ENCODE measurements around the gene DENR. TPM values are rescaled to one million over a fixed set of nuclear protein-coding genes. Genes with fewer than 3 reads are reported as not detected.
"Not testable (repeated sequence)": the region's sequence is repeated elsewhere in the genome, so short reads cannot be mapped to it uniquely, and the experiment has no call there.

Gene DENR
- total RNA-seq, 6 donors from 2014 or later: 8.8 to 30.3 (median 23.6) TPM

DNA sequence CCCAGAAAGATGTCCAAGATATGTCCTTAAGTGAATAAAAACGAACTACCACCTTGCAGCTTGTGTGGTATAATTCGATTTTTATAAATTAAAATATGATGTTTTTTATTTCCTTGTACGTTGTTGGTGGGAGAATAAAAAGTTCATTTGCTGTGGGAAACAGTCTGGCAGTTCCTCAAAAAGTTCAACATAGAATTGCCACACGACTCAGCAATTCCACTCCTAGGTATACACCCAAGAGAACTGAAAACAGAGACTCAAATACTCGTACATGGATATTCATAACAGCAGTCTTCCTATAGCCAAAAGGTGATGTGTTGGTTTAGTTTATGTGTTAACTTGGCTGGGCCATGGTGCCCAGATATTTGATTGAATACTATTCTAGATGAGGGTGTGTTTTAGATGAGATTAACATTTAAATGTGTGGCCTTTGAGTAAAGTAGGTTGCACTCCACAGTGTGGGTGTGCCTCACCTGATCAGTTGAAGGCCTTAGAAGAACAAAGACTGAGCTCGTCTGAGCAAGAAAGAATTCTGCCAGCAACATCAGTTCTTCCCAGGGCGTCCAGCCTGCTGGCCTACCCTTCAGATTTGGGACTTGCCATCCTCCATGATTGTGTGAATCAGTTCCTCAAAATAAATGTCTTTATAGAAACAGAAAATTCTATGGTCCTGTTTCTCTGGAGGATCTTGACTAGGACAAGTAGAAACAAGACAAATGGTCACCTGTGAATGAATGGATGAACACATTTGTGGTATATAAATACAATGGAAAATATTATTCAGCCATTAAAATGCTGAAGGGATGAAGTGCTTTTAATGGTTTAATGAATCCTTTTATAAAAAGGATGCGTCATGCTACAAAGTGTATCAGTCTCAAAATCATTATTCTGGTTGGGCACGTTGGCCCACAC, 5.1 kb upstream of the DENR start:
- Histone ChIP-seq H3K4me1 (peaks cover 6 to 17% (median 12%) of the 10 kb centered on the region in 4 donors), H3K9me3 (no peaks in the 10 kb centered on the region), H3K36me3 (no peaks in the 10 kb centered on the region), H3K27me3 (no peaks in the 10 kb centered on the region), H3K4me3 (no peak overlapping the region), H3K27ac (no peak overlapping the region)
- TF ChIP-seq, protein P1, sequence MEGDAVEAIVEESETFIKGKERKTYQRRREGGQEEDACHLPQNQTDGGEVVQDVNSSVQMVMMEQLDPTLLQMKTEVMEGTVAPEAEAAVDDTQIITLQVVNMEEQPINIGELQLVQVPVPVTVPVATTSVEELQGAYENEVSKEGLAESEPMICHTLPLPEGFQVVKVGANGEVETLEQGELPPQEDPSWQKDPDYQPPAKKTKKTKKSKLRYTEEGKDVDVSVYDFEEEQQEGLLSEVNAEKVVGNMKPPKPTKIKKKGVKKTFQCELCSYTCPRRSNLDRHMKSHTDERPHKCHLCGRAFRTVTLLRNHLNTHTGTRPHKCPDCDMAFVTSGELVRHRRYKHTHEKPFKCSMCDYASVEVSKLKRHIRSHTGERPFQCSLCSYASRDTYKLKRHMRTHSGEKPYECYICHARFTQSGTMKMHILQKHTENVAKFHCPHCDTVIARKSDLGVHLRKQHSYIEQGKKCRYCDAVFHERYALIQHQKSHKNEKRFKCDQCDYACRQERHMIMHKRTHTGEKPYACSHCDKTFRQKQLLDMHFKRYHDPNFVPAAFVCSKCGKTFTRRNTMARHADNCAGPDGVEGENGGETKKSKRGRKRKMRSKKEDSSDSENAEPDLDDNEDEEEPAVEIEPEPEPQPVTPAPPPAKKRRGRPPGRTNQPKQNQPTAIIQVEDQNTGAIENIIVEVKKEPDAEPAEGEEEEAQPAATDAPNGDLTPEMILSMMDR (IDR thresholded peaks at IDR 0.05): no peak
- TF ChIP-seq EP300 (IDR thresholded peaks at IDR 0.05): no peak
- no peak for TF ChIP-seq POLR2AphosphoS5 (IDR thresholded peaks at IDR 0.05)
- TF ChIP-seq POLR2A (IDR thresholded peaks at IDR 0.05): no peak
- no peak for DNase-seq
- ATAC-seq (ENCODE audit: low FRiP score in 2 of 2): no peak
- WGBS, 2 donors: 77% methylated on average over 9 of the region's 9 CpGs

DNA sequence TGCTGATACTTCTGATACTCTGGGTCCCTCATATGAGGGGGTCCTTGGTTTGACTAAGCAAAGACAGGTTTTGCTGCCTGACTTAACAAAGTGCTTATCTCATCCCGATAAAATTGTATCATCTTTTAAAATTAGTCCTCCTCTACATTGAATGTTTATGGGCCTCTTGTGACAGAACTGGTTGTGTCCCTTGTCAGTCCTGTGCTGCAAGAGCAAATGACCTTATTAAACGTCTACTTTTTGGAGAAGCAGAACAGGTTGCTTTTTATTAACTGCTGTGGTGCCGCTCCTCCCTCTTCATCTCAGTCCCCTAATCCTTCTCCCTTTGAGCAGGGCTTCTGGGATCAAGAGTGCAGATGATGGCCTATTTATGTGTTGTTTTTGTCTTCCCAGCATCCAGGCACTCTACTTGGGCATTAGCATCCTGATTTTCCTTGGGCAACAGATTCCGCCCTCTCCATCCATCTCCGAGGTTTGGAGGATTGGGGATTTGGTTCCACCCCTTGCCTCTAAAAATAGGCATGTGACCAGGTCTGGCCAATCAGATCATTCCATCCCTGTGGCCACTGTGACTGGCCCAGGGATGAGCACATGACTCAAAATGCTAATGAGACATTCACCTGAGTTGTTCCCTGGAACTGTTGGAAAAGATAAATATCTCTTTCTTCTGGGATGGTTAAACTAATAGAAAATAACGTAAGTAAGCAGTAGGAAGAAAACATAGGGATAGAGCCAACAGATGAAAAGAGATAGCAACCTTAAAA, 2.9 kb upstream of the DENR start:
- peaks cover 0 to 8% (median 0%) of the 10 kb centered on the region in 4 donors for H3K36me3 ChIP-seq
- H3K4me1 ChIP-seq: peaks cover 16 to 28% (median 23%) of the 10 kb centered on the region in 4 donors
- no peaks in the 10 kb centered on the region for H3K9me3 ChIP-seq
- 75 to 76% methylated on average over 6 of the region's 6 CpGs for WGBS, 2 donors
- H3K4me3 ChIP-seq: no peak overlapping the region
- H3K27ac ChIP-seq: no peak overlapping the region
- ATAC-seq (ENCODE audit: low FRiP score in 2 of 2) (no peak), DNase-seq (no peak)
- TF ChIP-seq, protein P1 (IDR thresholded peaks at IDR 0.05): no peak
- TF ChIP-seq EP300 (IDR thresholded peaks at IDR 0.05) (no peak), POLR2AphosphoS5 (IDR thresholded peaks at IDR 0.05) (no peak)
- H3K27me3 ChIP-seq: no peaks in the 10 kb centered on the region

DNA sequence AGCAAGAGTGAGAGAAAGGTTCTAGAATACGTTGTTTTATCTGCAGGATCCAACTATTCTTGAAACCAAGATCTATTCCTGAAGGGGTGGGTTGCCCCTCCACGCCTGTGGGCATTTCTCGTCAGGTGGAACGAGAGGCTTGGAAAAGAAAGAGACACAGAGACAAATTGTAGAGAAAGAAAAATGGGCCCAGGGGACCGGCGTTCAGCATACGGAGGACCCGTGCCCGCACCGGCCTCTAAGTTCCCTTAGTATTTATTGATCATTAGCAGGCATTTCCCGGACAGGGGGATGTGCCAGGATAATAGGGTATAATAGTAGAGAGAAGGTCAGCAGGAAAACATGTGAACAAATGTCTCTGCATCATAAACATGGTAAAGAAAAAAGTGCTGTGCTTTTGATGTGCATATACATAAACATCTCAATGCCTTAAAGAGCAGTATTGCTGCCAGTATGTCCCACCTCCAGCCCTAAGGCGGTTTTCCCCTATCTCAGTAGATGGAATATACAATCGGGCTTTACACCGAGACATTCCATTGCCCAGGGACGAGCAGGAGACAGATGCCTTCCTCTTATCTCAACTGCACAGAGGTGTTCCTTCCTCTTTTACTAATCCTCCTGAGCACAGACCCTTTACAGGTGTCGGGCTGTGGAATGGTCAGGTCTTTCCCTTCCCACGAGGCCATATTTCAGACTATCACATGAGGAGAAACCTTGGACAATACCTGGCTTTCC, 1.7 kb upstream of the DENR start:
- DNase-seq; H3K9me3 ChIP-seq; H3K4me3 ChIP-seq; ATAC-seq (ENCODE audit: low FRiP score in 2 of 2); H3K27me3 ChIP-seq: not testable (repeated sequence)
- H3K36me3 ChIP-seq: peaks cover 0 to 20% (median 4%) of the 10 kb centered on the region in 4 donors
- peaks cover 16 to 28% (median 23%) of the 10 kb centered on the region in 4 donors for H3K4me1 ChIP-seq
- WGBS, 2 donors: 60 to 72% methylated on average over 17 of the region's 17 CpGs
- H3K27ac ChIP-seq: peak overlapping the region in 2 of 4 donors; percentile 88 to 92

DNA sequence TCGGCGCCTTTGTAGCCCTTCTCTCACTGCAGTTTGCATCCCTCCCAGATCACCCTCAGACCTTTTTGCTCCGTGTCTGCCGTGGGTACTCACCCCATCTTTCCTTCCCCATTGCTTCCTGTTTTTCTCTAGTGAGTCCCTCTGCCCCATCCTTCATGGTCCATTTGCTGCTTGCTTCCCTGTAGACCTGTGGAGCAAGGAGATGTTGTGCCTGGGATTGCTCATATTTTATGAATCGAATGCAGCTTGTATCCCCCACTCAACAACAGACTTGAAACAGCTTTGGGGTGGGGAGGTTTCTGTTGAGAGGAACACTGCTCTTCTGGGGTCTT, 661 bp downstream of the DENR start:
- Histone ChIP-seq H3K4me3 (peak overlapping the region; percentile 87 to 92 (median 90)), H3K36me3 (peaks cover 0 to 44% (median 15%) of the 10 kb centered on the region in 4 donors), H3K27me3 (no peaks in the 10 kb centered on the region), H3K27ac (peak overlapping the region; percentile 88 to 94 (median 90)), H3K9me3 (no peaks in the 10 kb centered on the region), H3K4me1 (peaks cover 16 to 28% (median 23%) of the 10 kb centered on the region in 4 donors)
- no peak for DNase-seq
- ATAC-seq (ENCODE audit: low FRiP score in 2 of 2): no peak
- WGBS, 2 donors: 5 to 8% methylated on average over 5 of the region's 5 CpGs
- TF ChIP-seq EP300 (IDR thresholded peaks at IDR 0.05) (no peak), POLR2A (IDR thresholded peaks at IDR 0.05) (no peak), POLR2AphosphoS5 (IDR thresholded peaks at IDR 0.05) (no peak)
- TF ChIP-seq, protein P1 (IDR thresholded peaks at IDR 0.05): no peak

DNA sequence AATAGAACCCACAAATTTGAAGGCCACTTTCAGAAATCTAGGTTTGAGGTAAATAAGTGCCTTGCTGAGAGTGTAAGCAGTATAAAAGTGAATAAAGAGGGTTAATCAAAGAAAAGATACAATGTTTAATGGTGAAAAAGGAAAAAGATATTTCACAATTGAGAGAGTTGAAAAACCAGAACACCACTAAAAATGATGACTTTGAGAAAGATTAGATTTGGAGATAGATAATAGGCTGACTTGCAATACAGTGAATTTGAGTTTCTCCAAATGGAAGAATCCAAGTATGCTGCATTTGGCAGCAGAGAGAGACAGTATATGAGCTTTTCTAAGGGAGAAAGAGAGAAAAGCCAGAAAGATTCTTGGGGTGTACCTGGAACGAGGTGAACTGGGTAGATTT, 2.2 kb downstream of the DENR start:
- WGBS, 2 donors: 94 to 96% methylated on average over 1 of the region's 1 CpG
- Histone ChIP-seq H3K4me1 (peaks cover 16 to 28% (median 23%) of the 10 kb centered on the region in 4 donors), H3K9me3 (no peaks in the 10 kb centered on the region), H3K27me3 (no peaks in the 10 kb centered on the region), H3K27ac (no peak overlapping the region), H3K4me3 (no peak overlapping the region), H3K36me3 (peaks cover 0 to 59% (median 25%) of the 10 kb centered on the region in 4 donors)
- ATAC-seq (ENCODE audit: low FRiP score in 2 of 2): no peak
- no peak for DNase-seq
- TF ChIP-seq, protein P1 (IDR thresholded peaks at IDR 0.05): no peak
- TF ChIP-seq POLR2AphosphoS5 (IDR thresholded peaks at IDR 0.05): no peak
- TF ChIP-seq POLR2A (IDR thresholded peaks at IDR 0.05): no peak
- TF ChIP-seq EP300 (IDR thresholded peaks at IDR 0.05): no peak

All from upper lobe of left lung (tissue), 6 donors.